ENCODE data around the gene ZNF732. TPM values are rescaled to one million over a fixed set of nuclear protein-coding genes. Genes with fewer than 3 reads are reported as not detected.

The ZNF732 gene
- total RNA-seq, 1 experiment from 2014 or later = not detected

GRCh38 chr4:256492-256891 lies 48.8 kb downstream of the ZNF732 start:
- no peak for TF ChIP-seq SIN3A (IDR thresholded peaks at IDR 0.05; ENCODE audit: borderline replicate concordance, insufficient read depth, low read depth, low read length)
- ChIA-PET CTCF (no interaction called here), POLR2A (no interaction called here)
- Histone ChIP-seq H3K4me3 (ENCODE audit: low read depth in 2 of 2, low read length in 2 of 2) (no peak overlapping the region), H3K9me3 (ENCODE audit: control insufficient read depth, insufficient read depth, low read depth, low read length) (peaks cover 34% of the 10 kb centered on the region), H3K4me1 (ENCODE audit: control insufficient read depth, insufficient read depth, low read length) (no peaks in the 10 kb centered on the region), H3K27me3 (ENCODE audit: control insufficient read depth, insufficient read depth, low read length) (no peaks in the 10 kb centered on the region), H3K27ac (ENCODE audit: low read length) (no peak overlapping the region), H3K36me3 (ENCODE audit: control insufficient read depth, insufficient read depth, low read length) (no peaks in the 10 kb centered on the region)
- DNase-seq (ENCODE audit: low read depth, low spot score) (no peak), ATAC-seq (no peak)
- intact Hi-C loops (cut with micrococcal nuclease; ENCODE audit: unreplicated experiment) = no loop called here
- in situ Hi-C loops (cut with HindIII; ENCODE audit: low pct_unique_long_range_greater_than_20kb, low sequenced_read_pairs) = no loop called here
- BruUV-seq (replicated peaks) = no TSS peak

GRCh38 chr4:253936-254756 lies 51.1 kb downstream of the ZNF732 start:
- in situ Hi-C loops (cut with HindIII; ENCODE audit: low pct_unique_long_range_greater_than_20kb, low sequenced_read_pairs) = no loop called here
- ATAC-seq (no peak), DNase-seq (ENCODE audit: low read depth, low spot score) (no peak)
- TF ChIP-seq TCF7L2 (IDR thresholded peaks at IDR 0.05; ENCODE audit: low read depth, low read length) (no peak), SIN3A (IDR thresholded peaks at IDR 0.05; ENCODE audit: borderline replicate concordance, insufficient read depth, low read depth, low read length) (no peak), REST (IDR thresholded peaks at IDR 0.05; ENCODE audit: insufficient read depth in 1 of 2, low read depth in 2 of 2, low read length in 1 of 2) (no peak), POLR2AphosphoS5 (IDR thresholded peaks at IDR 0.05; ENCODE audit: low read depth, low read length) (no peak)
- TF ChIP-seq, protein P1, sequence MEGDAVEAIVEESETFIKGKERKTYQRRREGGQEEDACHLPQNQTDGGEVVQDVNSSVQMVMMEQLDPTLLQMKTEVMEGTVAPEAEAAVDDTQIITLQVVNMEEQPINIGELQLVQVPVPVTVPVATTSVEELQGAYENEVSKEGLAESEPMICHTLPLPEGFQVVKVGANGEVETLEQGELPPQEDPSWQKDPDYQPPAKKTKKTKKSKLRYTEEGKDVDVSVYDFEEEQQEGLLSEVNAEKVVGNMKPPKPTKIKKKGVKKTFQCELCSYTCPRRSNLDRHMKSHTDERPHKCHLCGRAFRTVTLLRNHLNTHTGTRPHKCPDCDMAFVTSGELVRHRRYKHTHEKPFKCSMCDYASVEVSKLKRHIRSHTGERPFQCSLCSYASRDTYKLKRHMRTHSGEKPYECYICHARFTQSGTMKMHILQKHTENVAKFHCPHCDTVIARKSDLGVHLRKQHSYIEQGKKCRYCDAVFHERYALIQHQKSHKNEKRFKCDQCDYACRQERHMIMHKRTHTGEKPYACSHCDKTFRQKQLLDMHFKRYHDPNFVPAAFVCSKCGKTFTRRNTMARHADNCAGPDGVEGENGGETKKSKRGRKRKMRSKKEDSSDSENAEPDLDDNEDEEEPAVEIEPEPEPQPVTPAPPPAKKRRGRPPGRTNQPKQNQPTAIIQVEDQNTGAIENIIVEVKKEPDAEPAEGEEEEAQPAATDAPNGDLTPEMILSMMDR (IDR thresholded peaks at IDR 0.05) = no peak
- Histone ChIP-seq H3K27me3 (ENCODE audit: control insufficient read depth, insufficient read depth, low read length) (no peaks in the 10 kb centered on the region), H3K9me3 (ENCODE audit: control insufficient read depth, insufficient read depth, low read depth, low read length) (peaks cover 34% of the 10 kb centered on the region), H3K4me3 (ENCODE audit: low read depth in 2 of 2, low read length in 2 of 2) (no peak overlapping the region), H3K36me3 (ENCODE audit: control insufficient read depth, insufficient read depth, low read length) (no peaks in the 10 kb centered on the region), H3K27ac (ENCODE audit: low read length) (no peak overlapping the region), H3K4me1 (ENCODE audit: control insufficient read depth, insufficient read depth, low read length) (no peaks in the 10 kb centered on the region)
- BruUV-seq (replicated peaks) = TSS peak; percentile 64
- intact Hi-C loops (cut with micrococcal nuclease; ENCODE audit: unreplicated experiment) = no loop called here
- ChIA-PET POLR2A (no interaction called here), CTCF (no interaction called here)

- peaks cover 34% of the 10 kb centered on the region for H3K9me3 ChIP-seq (ENCODE audit: control insufficient read depth, insufficient read depth, low read depth, low read length)
- no peak for ATAC-seq
- DNase-seq (ENCODE audit: low read depth, low spot score) = no peak
- no TSS peak for BruUV-seq (replicated peaks)
- intact Hi-C loops (cut with micrococcal nuclease; ENCODE audit: unreplicated experiment) = no loop called here
- no peak overlapping the region for H3K4me3 ChIP-seq (ENCODE audit: low read depth in 2 of 2, low read length in 2 of 2)
- in situ Hi-C loops (cut with HindIII; ENCODE audit: low pct_unique_long_range_greater_than_20kb, low sequenced_read_pairs) = no loop called here
- no peak overlapping the region for H3K27ac ChIP-seq (ENCODE audit: low read length)
- ChIA-PET POLR2A (no interaction called here), CTCF (no interaction called here)
- no peaks in the 10 kb centered on the region for H3K36me3 ChIP-seq (ENCODE audit: control insufficient read depth, insufficient read depth, low read length)
- H3K4me1 ChIP-seq (ENCODE audit: control insufficient read depth, insufficient read depth, low read length) = no peaks in the 10 kb centered on the region
- TF ChIP-seq, protein P1 (IDR thresholded peaks at IDR 0.05) = no peak
- TF ChIP-seq SIN3A (IDR thresholded peaks at IDR 0.05; ENCODE audit: borderline replicate concordance, insufficient read depth, low read depth, low read length) = no peak
- TF ChIP-seq POLR2AphosphoS5 (IDR thresholded peaks at IDR 0.05; ENCODE audit: low read depth, low read length) = no peak
- H3K27me3 ChIP-seq (ENCODE audit: control insufficient read depth, insufficient read depth, low read length) = no peaks in the 10 kb centered on the region
Observed at GRCh38 chr4:252065-252601, 53.1 kb downstream of the ZNF732 start.
